Measurements from ENCODE around the gene NOS2.
"Not testable (repeated sequence)": the region's sequence is repeated elsewhere in the genome, so short reads cannot be mapped to it uniquely, and the experiment has no call there.

Gene NOS2

DNA sequence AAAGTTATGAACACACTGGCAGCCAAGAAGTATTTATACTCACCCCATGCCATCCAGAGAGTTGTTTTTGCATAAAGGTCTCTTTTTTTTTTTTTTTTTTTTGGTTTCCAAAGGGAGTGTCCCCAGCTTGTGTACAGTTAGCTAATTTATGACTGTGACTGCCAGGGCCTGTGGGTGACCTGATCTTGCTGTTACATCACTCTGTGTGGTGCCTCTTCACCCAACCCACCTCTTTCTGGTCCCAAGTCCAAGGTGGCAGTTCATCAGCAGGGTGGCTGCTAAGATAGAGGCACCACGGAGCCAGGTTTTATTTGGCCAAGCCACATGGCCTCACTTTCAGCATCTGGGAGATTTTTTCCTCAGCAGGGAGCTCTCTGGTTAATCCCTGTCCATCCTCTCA, at the start of gene NOS2:
Gene NOS2, minus strand, starts transcription at position 8 of the 400 bp plus-strand sequence. CDS start 1,720 bp downstream, outside the sequence.
- no peak for DNase-seq

DNA sequence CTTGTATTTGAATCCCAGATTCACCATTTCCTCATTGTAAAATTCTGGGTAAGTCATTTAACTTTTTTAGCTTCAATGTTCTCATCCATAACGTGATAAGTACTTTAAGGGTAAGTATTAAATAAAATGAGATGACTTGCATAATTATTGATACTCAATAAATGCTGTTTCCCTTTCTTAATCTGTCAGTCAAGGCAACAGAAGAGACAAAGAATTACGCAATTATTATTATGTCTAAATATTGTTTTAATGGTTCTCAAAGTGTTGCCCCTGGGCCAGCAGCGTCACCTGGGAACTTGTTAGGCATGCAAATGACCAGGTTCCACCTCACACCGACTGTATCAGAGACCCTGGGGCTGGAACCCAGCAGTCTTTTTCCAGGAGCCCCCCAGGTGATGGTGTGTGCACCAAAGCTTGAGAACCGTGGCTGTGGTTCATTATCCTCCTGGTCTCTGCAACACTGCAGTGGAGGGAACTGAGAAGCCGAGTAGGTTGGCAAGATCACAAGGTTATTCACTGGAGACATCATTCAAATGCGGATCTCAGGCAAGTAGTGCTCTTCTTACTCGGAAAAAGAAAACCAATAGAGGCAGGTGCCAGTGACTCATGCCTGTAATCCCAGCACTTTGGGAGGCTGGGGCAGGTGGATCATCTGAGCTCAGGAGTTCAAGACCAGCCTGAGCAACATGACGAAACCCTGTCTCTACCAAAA, 49.3 kb upstream of the NOS2 start:
- no peak for DNase-seq

GRCh38 chr17:27848931-27849330, 48.6 kb upstream of the NOS2 start:
- DNase-seq, result no peak

GRCh38 chr17:27846808-27847307, 46.5 kb upstream of the NOS2 start:
- DNase-seq, result not testable (repeated sequence)

DNA sequence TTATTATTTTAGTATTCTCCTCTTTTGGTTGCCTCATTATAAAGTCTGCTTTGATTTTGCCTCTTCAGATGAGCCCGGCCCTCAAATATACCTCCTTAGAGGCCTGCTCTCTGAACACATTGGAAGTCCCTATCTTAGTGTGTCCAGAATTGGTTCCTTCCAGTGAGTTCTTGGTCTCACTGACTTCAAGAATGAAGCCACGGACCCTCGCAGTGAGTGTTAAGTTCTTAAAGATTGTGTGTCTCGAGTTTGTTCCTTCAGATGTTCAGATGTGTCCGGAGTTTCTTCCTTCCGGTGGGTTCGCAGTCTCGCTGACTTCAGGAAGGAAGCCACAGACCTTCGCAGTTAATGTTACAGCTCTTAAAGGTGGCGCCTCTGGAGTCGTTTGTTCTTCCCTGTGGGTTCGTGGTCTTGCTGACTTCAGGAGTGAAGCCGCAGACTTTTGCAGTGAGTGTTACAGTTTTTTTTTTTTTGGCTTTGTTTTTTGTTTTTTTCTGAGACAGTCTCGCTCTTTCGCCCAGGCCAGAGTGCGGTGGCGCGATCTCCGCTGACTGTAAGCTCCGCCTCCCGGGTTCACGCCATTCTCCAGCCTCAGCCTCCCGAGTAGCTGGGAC, 45.8 kb upstream of the NOS2 start:
- no peak for DNase-seq

DNA sequence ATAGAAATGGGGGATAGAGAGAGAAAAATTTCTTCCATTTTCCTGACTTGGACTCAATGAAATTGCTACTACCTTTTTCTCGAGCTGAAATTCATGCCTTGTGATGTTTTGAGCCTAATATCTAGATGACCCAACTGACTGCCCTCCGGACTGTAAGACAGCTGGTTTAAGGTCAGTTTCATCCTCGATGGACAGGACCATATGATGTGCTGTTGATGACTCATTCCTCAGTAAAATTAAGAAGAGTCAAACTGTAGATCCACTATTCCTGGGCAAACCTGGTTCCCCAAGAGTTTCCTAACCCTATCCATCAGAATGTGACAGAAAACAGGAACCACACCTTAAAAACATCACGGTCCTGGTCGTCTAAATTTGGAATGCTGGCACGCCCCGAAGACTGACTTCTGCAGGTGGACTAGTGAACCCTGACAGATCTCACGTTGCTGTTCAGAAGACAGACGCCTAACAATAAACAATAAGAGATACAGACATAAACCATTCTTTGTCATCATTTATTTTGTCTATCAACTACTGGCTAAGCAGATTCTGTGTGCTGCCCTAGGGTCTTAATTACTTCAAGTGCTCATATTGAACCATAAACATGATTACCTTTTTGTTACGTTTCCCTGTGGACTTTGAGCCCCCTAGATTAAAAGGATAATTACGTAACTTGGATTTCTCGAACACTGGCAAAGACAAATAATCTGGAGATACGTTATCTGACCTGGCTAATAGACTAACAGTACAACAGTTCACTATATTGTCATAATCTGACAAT, 45.1 kb upstream of the NOS2 start:
- DNase-seq, result no peak

- DNase-seq, result no peak
Observed at GRCh38 chr17:27840688-27841087, 40.4 kb upstream of the NOS2 start.

DNA sequence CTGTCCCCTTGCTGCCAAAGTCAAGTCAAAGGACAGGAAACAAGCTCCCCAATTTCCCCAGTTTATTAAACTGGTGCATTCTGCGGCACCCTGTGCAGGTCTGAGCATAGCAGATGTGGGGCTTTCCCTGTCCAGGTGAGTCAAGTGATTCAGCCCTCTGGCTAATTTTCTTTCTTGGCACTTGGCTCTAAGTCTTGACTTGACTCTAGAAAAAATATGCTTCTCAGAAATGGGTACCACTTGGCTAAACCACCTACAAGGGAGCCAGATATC, 40.0 kb upstream of the NOS2 start:
- not testable (repeated sequence) for DNase-seq

DNA sequence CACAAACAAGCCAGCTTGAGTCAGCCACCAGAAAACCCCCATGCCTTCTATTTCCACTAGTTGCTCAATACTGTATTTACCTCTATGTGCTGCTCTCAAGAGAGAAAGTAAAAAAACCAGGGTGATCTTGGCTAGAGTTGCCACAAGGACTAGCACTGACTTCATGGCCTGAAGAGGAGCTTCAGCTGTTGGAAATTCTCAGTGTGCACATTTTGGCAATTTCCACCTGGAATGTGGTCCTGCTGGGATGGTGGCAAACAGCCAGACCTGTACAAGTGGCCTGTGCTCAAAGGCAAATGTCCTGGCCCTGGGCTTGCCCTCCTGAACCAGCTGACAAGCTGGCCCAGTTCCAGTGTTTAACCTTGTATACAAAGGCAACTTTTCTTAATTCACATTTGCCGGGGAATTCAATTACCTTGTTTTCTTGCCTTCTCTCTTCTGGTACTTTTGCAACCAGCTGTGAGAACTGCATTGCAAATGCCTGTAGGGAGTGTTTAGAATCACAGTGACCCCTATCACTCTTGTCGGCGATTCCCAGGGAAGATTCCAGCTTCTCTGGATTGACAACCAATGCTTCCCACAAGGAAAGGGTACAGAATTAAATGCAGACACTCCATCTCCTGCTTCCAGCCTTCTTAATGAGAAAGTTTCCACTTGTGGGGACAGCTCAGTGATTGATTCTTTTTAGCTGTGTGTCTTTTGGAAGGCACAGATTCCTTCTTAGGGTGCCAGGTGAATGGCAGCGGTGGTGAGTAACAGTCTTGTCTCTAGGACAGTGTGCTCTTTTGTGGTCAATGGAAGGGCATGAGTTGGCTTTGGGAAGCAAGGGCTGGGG, 39.5 kb upstream of the NOS2 start:
- DNase-seq, result not testable (repeated sequence)

DNA sequence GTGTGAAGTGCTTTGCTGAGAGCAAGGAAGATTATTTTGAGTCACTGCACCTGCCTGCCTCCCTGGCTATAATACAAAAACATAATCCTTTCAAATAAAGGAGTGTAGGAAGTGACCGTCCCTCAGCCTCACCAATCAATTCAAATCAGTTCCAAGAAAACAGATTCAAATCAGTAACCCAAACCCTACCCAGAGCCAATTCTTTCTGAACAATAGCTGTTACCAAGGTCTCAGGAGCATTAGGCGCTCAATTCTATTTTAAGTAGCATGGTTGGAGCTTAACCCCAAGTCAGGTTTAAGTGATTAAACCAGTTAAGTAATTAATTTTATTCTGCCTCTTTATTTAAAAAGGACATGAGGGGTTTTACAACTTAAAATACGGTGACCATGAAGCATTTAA, 38.3 kb upstream of the NOS2 start:
- not testable (repeated sequence) for DNase-seq

DNA sequence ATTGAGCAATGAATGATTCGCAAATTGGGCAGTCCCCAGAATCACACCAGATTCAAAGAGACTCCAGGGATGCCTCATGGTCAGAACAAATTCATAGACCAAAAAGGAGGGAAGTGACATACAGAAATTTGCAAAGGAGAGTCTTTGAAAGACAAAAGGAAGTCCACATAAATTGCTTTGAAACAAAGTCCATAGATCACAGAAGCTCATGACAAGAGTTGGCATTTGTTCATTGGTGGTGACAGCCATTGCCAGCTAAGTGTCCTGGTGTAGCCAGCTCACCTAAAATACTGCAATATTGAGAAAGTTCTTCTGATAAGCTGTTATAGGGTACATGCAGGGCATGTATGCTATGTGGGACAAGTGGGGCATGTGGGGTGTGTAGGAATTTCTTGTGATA, 37.4 kb upstream of the NOS2 start:
- not testable (repeated sequence) for DNase-seq

DNA sequence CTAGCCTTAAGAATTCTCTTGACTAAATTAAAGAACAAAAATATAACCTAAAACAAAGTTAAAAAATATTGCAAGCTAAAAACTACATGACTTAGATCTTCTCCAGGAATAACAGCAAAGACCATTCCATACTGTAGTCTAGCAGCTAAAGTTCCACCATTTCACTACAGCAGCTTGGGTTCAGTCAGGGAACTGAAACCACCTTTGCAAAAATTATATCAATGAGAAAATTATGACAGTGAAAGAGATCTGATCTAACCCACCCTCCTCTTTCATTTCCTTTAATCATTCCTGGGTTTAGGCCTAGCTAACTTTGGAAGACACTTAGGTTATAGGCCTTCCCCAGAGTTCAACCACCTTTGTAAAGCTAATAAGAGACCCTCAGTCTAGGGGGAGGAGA, 36.3 kb upstream of the NOS2 start:
- DNase-seq, result no peak

- DNase-seq, result no peak
Observed at GRCh38 chr17:27834571-27834970, 34.2 kb upstream of the NOS2 start.

- no peak for DNase-seq
Observed at GRCh38 chr17:27832831-27833230, 32.5 kb upstream of the NOS2 start.

- DNase-seq, result not testable (repeated sequence)
Observed at GRCh38 chr17:27829888-27830287, 29.6 kb upstream of the NOS2 start.

DNA sequence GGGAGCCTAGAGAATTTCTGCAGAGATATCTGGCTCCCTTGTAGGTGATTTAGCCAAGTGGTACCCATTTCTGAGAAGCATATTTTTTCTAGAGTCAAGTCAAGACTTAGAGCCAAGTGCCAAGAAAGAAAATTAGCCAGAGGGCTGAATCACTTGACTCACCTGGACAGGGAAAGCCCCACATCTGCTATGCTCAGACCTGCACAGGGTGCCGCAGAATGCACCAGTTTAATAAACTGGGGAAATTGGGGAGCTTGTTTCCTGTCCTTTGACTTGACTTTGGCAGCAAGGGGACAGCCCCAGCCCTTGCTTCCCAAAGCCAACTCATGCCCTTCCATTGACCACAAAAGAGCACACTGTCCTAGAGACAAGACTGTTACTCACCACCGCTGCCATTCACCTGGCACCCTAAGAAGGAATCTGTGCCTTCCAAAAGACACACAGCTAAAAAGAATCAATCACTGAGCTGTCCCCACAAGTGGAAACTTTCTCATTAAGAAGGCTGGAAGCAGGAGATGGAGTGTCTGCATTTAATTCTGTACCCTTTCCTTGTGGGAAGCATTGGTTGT, 28.9 kb upstream of the NOS2 start:
- not testable (repeated sequence) for DNase-seq

DNA sequence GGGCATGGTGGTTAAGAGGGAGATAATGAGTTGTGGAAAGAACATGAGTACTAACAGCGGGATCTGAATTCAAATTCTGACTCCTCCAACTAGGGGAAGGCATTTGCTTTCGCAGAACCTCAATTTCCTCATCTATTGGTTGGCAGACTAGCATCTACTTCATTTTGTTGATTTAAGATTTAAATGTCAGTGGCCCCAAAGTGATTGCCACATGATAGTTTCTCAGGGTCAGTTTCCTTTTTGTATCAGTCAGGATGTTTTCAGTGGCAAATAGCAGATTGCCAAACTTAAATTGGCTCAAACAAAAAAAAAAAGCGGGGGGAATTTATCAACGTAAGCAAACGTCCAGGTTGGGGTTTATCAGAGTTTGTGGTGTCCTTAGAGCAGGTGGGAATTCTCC, 25.1 kb upstream of the NOS2 start:
- no peak for DNase-seq

DNA sequence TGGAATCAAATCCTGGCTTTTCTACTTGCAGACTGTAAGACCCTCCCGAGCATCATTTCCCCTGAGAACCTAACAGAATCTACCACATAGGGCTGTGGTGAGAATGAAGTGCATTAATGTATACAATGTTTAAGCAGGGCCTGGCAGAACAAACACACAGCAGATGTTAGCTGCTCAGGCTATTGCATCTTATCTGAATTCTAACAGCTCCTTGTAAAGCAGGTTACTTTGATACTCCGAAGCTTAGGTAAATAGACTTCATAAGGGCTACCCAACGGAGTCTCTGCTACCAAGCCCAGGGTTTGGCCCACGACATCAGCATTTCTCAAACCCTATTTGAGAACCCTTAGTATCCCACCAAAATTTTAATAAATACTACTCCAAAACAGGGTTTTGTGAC, 24.4 kb upstream of the NOS2 start:
- no peak for DNase-seq

DNA sequence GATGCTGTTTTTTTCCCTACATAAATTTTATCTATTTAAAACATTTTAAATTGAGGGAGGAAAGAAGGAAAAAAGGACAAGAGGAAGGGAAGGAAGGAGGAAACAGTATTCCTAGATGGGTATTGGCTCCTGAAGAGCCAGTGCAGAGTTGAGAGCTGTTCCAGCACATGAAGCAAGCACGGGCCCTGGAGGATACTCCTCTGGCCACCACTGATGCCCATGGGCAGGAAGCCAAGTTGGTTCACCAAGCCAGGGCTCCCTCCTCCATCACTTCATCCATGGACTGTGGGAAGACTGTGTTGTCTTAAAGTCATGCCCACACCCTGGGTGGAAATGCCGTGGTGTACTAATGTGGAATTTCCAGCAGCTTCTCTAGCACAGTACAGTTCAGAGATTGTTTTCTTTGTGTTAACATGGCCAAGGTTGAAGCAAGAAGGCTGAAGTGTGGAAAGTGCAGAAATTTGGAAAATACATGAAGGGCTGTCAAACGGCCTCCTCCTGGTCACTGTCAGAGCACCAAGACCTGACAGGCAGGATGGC, 23.9 kb upstream of the NOS2 start:
- DNase-seq, result no peak

GRCh38 chr17:27822108-27822507, 21.8 kb upstream of the NOS2 start:
- not testable (repeated sequence) for DNase-seq

GRCh38 chr17:27821318-27821717, 21.0 kb upstream of the NOS2 start:
- no peak for DNase-seq

- no peak for DNase-seq
Observed at GRCh38 chr17:27819145-27819544, 18.8 kb upstream of the NOS2 start.

Measured in fibroblast of skin of right biceps (primary cell).